HCT116 (cell line): ENCODE results near the gene CDH4. TPM values are rescaled to one million over a fixed set of nuclear protein-coding genes. Genes with fewer than 3 reads are reported as not detected.

Experiments
- ATAC-seq: fragments of 200-7000 bp; cut with Tn5 transposase; 2 replicates; pipeline ENCODE4 v1.9.1; 2020; ENCODE audit warnings: mild to moderate bottlenecking, moderate library complexity
- BruUV-seq: library from RNA; stranded (reverse); fragments of 400-500 nt; replicated peaks from 2 replicates; lab custom pipeline; 2021; lab: Mats Ljungman, UMichigan
- CTCF ChIA-PET: fragments of 300-600 bp; sonication (Branson Sonifier 250); formaldehyde crosslinking; loops from one replicate; lab custom pipeline; 2021; ENCODE audit warnings: antibody characterized with exemption; lab: Charles Lee
- POLR2A ChIA-PET: fragments of 300-600, 350-600 bp; sonication (Branson Sonifier 250); formaldehyde crosslinking; loops from one replicate; lab custom pipeline; 2021; ENCODE audit warnings: antibody characterized with exemption; lab: Charles Lee
- RAD21 ChIA-PET, 2 experiments: fragments of 300-600 bp; sonication (Branson Sonifier 250); formaldehyde crosslinking; loops; one replicate each; lab custom pipeline; 2023; ENCODE audit warnings: low total read pairs in 2 of 2; ENCODE audit not compliant: uncharacterized antibody in 2 of 2, unreplicated experiment in 2 of 2, low non-redundant PET in 1 of 2; lab: Charles Lee
- DNase-seq: peaks from one replicate; pipeline ENCODE4 v3.0.0-alpha.2; 2010; ENCODE audit warnings: low read depth, low spot score
- H2AFZ ChIP-seq: fragments of 200-600 bp; shearing (Covaris generic), sonication (generic); 2 replicates; pipeline ENCODE4 v1.6.1; 2017; ENCODE audit warnings: low read depth, mixed run types, mixed read lengths, antibody characterized with exemption, low read length; ENCODE audit not compliant: poor library complexity, severe bottlenecking
- H3K27ac ChIP-seq: 2 replicates; pipeline ENCODE4 v1.5.1; 2012; ENCODE audit warnings: low read depth, low read length
- H3K27me3 ChIP-seq: fragments of 200-600 bp; sonication (generic); 2 replicates; pipeline ENCODE4 v1.6.1; 2016; ENCODE audit warnings: mixed run types, low read length, mixed read lengths; ENCODE audit not compliant: insufficient read depth
- H3K36me3 ChIP-seq, 2 experiments: fragments of 200-500 bp in 1 of 2; fragments of 200-600 bp in 1 of 2; sonication (Bioruptor generic) in 1 of 2; sonication (generic) in 1 of 2; 2 replicates each; pipeline versions ENCODE4 v1.5.1 to v1.6.1; 2014 to 2016; ENCODE audit warnings: low read length in 2 of 2, inconsistent platforms in 1 of 2, mixed read lengths in 1 of 2, mixed run types in 1 of 2; ENCODE audit not compliant: insufficient read depth in 2 of 2, control insufficient read depth in 1 of 2
- H3K4me1 ChIP-seq, 2 experiments: fragments of 200-600 bp in 1 of 2; sonication (generic) in 1 of 2; 2 replicates each; pipeline versions ENCODE4 v1.5.1 to v1.6.1; 2012 to 2017; ENCODE audit warnings: low read length in 2 of 2, inconsistent platforms in 1 of 2, mild to moderate bottlenecking in 1 of 2, mixed read lengths in 1 of 2, mixed run types in 1 of 2, moderate library complexity in 1 of 2; ENCODE audit not compliant: insufficient read depth in 2 of 2, control insufficient read depth in 1 of 2
- H3K4me2 ChIP-seq: fragments of 200-600 bp; sonication (generic); 2 replicates; pipeline ENCODE4 v1.6.1; 2017; ENCODE audit warnings: mixed run types, low read length, mixed read lengths
- H3K4me3 ChIP-seq, 2 experiments: fragments of 200-600 bp in 1 of 2; sonication (generic) in 1 of 2; replicated peaks in 1 of 2; 2 replicates each; pipeline ENCODE4 v1.5.1; 2011 to 2016; ENCODE audit warnings: low read length in 2 of 2, control low read depth in 1 of 2, low read depth in 1 of 2, mild to moderate bottlenecking in 1 of 2, mixed read lengths in 1 of 2, mixed run types in 1 of 2
- H3K79me2 ChIP-seq: fragments of 200-600 bp; sonication (generic); 2 replicates; pipeline ENCODE4 v1.6.1; 2017; ENCODE audit warnings: mild to moderate bottlenecking, mixed run types, low read length, moderate library complexity, mixed read lengths; ENCODE audit not compliant: insufficient read depth
- H3K9ac ChIP-seq: fragments of 200-600 bp; sonication (generic); 2 replicates; pipeline ENCODE4 v1.6.1; 2016; ENCODE audit warnings: low read length, mixed read lengths
- H3K9me2 ChIP-seq: fragments of 200-600 bp; sonication (generic), shearing (Covaris generic); 2 replicates; pipeline ENCODE4 v1.6.1; 2017; ENCODE audit warnings: mixed run types, mild to moderate bottlenecking, moderate library complexity; ENCODE audit not compliant: insufficient read depth
- H3K9me3 ChIP-seq, 2 experiments: fragments of 200-500 bp in 1 of 2; fragments of 200-600 bp in 1 of 2; sonication (Bioruptor generic) in 1 of 2; sonication (generic) in 1 of 2; 2 replicates each; pipeline ENCODE4 v1.6.1; 2014 to 2017; ENCODE audit warnings: low read length in 2 of 2, mixed read lengths in 2 of 2, inconsistent platforms in 1 of 2, low read depth in 1 of 2, mild to moderate bottlenecking in 1 of 2, mixed run types in 1 of 2, moderate library complexity in 1 of 2; ENCODE audit not compliant: control insufficient read depth in 1 of 2, insufficient read depth in 1 of 2
- H4K20me1 ChIP-seq: fragments of 200-600 bp; sonication (generic), shearing (Covaris generic); 2 replicates; pipeline ENCODE4 v1.6.1; 2017; ENCODE audit warnings: mixed run types, mild to moderate bottlenecking, moderate library complexity; ENCODE audit not compliant: insufficient read depth
- CEBPB ChIP-seq: IDR thresholded peaks from 2 replicates; pipeline ENCODE4 v1.6.1; 2012; ENCODE audit warnings: low read depth
- EGR1 ChIP-seq: IDR thresholded peaks from 2 replicates; pipeline ENCODE4 v1.6.1; 2012; ENCODE audit warnings: low read depth
- ELF1 ChIP-seq: IDR thresholded peaks from 2 replicates; pipeline ENCODE4 v1.6.1; 2012; ENCODE audit warnings: low read depth, borderline replicate concordance
- EZH2 ChIP-seq: fragments of 200-600 bp; sonication (generic); IDR thresholded peaks from 2 replicates; pipeline ENCODE4 v1.6.1; 2017; ENCODE audit warnings: antibody characterized with exemption, mixed run types
- JUND ChIP-seq: IDR thresholded peaks from 2 replicates; pipeline ENCODE4 v1.6.1; 2012
- POLR2A ChIP-seq: IDR thresholded peaks from 2 replicates; pipeline ENCODE4 v1.7.0; 2011; ENCODE audit warnings: borderline replicate concordance; ENCODE audit not compliant: insufficient read depth, insufficient read length; ENCODE audit errors: extremely low read depth
- SIN3A ChIP-seq: IDR thresholded peaks from 2 replicates; pipeline ENCODE4 v1.6.1; 2012; ENCODE audit warnings: low read depth
- SP1 ChIP-seq: IDR thresholded peaks from 2 replicates; pipeline ENCODE4 v1.6.1; 2012; ENCODE audit warnings: low read depth
- TCF7L2 ChIP-seq: IDR thresholded peaks from 2 replicates; pipeline ENCODE4 v1.7.0; 2011; ENCODE audit warnings: borderline replicate concordance, inconsistent platforms; ENCODE audit not compliant: insufficient read depth, insufficient read length; ENCODE audit errors: extremely low read depth
- ZFX ChIP-seq: fragments of 450-650 bp; IDR thresholded peaks from 2 replicates; pipeline ENCODE4 v1.6.1; 2017
- ZNF274 ChIP-seq: fragments of 200-500 bp; sonication (Bioruptor generic); IDR thresholded peaks from 2 replicates; pipeline ENCODE4 v1.6.1; 2014; ENCODE audit warnings: mild to moderate bottlenecking, low read depth, low read length, inconsistent platforms
- intact Hi-C: fragments of 100-400 bp; cut with micrococcal nuclease; formaldehyde crosslinking; loops from 2 replicates; pipeline ENCODE4 v1.10.0; 2022
- total RNA-seq: library from RNA; stranded (reverse); gene quantifications from one replicate; pipeline ENCODE4 v1.2.1, GENCODE V29; 2021; ENCODE audit not compliant: unreplicated experiment
- TF ChIP-seq, protein P1 (sequence below): IDR thresholded peaks from 2 replicates; pipeline ENCODE4 v1.6.1; 2012
- TF ChIP-seq, protein P2 (sequence below): IDR thresholded peaks from 2 replicates; pipeline ENCODE4 v1.6.1; 2012; ENCODE audit warnings: low read depth
- TF ChIP-seq, protein P3 (sequence below): IDR thresholded peaks from 2 replicates; pipeline ENCODE4 v1.6.1; 2012
- TF ChIP-seq, protein P4 (sequence below): IDR thresholded peaks from 2 replicates; pipeline ENCODE4 v1.6.1; 2011; ENCODE audit warnings: mild to moderate bottlenecking, low read length, moderate library complexity; ENCODE audit not compliant: insufficient replicate concordance; ENCODE audit errors: extremely low read depth

Gene CDH4
- total RNA-seq, 1 experiment from 2014 or later = not detected

DNA sequence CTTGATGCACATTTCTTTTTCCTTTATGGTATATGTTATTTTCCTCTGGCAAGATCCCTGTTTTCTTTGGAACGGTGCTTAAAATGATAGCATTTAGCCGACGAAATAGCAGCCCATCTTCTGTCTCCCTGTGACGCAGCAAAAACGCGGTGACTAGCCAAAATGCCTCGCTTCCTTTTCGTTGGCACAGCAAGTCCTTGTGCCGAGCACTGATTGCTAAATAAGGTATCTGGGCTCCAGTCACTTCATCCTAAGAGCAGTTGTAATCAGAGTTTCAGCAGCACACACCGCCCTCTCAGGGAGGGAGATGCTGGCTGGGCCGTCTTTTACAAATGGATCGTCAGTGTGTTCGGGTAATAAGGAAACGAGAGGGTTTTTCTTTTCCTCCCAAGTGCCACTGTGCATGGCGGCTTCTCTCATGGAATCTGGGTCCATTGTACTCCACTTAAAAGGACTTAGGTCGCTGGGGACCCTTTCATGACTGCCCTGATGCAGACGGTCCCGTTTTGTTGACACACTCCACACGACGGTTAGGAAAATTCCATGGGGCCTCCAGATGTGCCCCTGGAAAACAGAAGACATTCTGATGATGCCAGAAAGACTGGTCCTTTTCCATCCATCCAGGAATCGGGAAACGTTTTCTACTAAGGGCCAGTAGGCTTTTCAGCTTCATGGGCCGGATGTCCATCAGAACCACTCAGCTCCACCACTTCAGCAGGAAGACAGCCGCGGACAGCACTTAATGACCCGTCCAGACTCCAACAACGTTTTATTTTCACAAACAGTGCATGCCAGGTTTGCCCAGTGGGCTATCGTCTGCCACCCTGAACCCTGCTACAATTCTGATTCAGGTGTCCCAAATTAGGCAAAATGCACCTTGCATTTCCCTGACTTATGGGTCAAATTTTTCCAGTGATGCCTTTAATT lies 185.5 kb downstream of the CDH4 start:
- H3K9me3 ChIP-seq = peaks cover 0 to 4% of the 10 kb centered on the region in 2 experiments; a peak in 2 of 4 replicates
- H3K9me2 ChIP-seq = no peaks in the 10 kb centered on the region
- H3K4me2 ChIP-seq = no peak overlapping the region
- H3K4me1 ChIP-seq = no peaks in the 10 kb centered on the region
- H3K9ac ChIP-seq = no peak overlapping the region
- no peak for DNase-seq
- H3K4me3 ChIP-seq = no peak overlapping the region
- H2AFZ ChIP-seq = no peak overlapping the region
- BruUV-seq = no TSS peak
- TF ChIP-seq EZH2 (no peak), SIN3A (no peak), ZFX (no peak), TCF7L2 (no peak), ELF1 (no peak), CEBPB (no peak), POLR2A (no peak), SP1 (no peak), ZNF274 (no peak), JUND (no peak), EGR1 (no peak)
- TF ChIP-seq, protein P1, sequence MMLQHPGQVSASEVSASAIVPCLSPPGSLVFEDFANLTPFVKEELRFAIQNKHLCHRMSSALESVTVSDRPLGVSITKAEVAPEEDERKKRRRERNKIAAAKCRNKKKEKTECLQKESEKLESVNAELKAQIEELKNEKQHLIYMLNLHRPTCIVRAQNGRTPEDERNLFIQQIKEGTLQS = no peak
- TF ChIP-seq, protein P2, sequence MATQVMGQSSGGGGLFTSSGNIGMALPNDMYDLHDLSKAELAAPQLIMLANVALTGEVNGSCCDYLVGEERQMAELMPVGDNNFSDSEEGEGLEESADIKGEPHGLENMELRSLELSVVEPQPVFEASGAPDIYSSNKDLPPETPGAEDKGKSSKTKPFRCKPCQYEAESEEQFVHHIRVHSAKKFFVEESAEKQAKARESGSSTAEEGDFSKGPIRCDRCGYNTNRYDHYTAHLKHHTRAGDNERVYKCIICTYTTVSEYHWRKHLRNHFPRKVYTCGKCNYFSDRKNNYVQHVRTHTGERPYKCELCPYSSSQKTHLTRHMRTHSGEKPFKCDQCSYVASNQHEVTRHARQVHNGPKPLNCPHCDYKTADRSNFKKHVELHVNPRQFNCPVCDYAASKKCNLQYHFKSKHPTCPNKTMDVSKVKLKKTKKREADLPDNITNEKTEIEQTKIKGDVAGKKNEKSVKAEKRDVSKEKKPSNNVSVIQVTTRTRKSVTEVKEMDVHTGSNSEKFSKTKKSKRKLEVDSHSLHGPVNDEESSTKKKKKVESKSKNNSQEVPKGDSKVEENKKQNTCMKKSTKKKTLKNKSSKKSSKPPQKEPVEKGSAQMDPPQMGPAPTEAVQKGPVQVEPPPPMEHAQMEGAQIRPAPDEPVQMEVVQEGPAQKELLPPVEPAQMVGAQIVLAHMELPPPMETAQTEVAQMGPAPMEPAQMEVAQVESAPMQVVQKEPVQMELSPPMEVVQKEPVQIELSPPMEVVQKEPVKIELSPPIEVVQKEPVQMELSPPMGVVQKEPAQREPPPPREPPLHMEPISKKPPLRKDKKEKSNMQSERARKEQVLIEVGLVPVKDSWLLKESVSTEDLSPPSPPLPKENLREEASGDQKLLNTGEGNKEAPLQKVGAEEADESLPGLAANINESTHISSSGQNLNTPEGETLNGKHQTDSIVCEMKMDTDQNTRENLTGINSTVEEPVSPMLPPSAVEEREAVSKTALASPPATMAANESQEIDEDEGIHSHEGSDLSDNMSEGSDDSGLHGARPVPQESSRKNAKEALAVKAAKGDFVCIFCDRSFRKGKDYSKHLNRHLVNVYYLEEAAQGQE = no peak
- TF ChIP-seq, protein P3, sequence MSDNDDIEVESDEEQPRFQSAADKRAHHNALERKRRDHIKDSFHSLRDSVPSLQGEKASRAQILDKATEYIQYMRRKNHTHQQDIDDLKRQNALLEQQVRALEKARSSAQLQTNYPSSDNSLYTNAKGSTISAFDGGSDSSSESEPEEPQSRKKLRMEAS = no peak
- TF ChIP-seq, protein P4, sequence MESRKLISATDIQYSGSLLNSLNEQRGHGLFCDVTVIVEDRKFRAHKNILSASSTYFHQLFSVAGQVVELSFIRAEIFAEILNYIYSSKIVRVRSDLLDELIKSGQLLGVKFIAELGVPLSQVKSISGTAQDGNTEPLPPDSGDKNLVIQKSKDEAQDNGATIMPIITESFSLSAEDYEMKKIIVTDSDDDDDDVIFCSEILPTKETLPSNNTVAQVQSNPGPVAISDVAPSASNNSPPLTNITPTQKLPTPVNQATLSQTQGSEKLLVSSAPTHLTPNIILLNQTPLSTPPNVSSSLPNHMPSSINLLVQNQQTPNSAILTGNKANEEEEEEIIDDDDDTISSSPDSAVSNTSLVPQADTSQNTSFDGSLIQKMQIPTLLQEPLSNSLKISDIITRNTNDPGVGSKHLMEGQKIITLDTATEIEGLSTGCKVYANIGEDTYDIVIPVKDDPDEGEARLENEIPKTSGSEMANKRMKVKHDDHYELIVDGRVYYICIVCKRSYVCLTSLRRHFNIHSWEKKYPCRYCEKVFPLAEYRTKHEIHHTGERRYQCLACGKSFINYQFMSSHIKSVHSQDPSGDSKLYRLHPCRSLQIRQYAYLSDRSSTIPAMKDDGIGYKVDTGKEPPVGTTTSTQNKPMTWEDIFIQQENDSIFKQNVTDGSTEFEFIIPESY = no peak
- intact Hi-C loops = no loop called here
- ChIA-PET POLR2A (no interaction called here), CTCF (no interaction called here), RAD21 (no interaction called here)
- no peak overlapping the region for H3K27ac ChIP-seq
- H4K20me1 ChIP-seq = no peaks in the 10 kb centered on the region
- no peaks in the 10 kb centered on the region for H3K79me2 ChIP-seq
- H3K27me3 ChIP-seq = no peaks in the 10 kb centered on the region
- no peaks in the 10 kb centered on the region for H3K36me3 ChIP-seq
- ATAC-seq = no peak
